GM12872 (cell line): Measurements from ENCODE around the gene MCC.

ENCODE experiments used
- CTCF ChIP-seq: IDR thresholded peaks from 3 replicates; pipeline ENCODE4 v1.5.1; 2011; ENCODE audit warnings: low read depth, mild to moderate bottlenecking, low read length, moderate library complexity; ENCODE audit not compliant: insufficient read depth

Gene MCC

DNA sequence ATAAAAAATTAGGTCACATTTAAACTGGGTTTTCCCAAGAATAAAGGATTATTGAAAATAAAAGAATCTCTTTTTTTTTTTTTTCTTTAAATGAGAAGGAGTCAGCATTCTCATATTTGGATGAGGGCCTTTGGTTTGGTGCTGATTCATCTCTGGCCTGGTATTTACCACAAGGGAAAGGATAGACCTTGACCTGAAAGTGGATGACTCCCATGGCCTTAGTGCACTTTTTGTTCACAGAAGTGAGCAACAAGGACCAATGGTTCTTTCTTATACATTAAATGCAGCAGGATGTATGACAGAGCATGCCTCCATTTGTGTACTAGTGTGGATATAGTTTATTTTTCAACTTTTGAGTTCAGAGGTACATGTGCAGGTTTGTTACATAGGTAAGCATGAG, 32.2 kb upstream of the MCC start:
- no peak for TF ChIP-seq CTCF

DNA sequence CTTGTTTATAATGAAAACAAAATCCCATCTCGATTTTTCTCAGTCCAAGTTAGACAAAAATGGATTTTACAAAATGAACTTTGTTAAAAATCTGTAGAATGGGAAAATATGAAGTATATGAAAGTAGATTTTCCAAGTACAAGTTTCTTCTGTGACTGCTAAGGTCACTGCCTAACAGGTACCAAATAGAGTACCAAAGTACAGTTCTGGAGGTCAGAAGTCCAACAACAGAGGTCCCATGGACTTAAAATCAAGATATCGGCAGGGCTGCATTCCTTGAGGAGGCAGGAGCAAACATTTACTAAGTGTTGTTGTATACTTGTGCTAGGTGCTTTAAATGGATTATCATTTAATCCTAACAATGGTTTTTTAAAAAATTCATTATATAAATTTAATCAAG, 31.2 kb upstream of the MCC start:
- no peak for TF ChIP-seq CTCF

DNA sequence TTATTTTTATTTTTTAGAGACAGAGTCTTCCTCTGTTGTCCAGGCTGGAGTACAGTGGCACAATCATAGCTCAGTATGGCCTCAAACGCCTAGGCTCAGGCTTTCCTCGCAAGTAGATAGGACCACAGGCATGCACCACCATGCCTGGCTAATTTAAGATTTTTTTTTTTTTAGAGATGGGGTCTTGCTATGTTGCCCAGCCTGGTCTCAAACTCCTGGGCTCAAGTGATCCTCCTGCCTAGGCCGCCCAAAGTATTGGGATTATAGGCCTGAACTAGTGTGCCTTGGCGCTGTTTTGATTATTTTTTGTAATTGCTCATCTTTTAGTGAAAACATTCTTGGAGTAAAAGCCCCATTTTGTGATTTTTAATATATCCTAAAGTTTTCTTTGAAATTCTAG, 30.6 kb upstream of the MCC start:
- TF ChIP-seq CTCF: no peak

- no peak for TF ChIP-seq CTCF
These were observed 26.0 kb upstream of the MCC start for GRCh38 chr5:113514289-113514635.

GRCh38 chr5:113513384-113514288, 25.4 kb upstream of the MCC start, which contains the start of gene YTHDC2:
TSS of gene YTHDC2 (plus strand) at chr5:113513694. CDS start at chr5:113513896, 202 bp downstream.
- peak; percentile 33; the same call in 2 of the 3 replicates for TF ChIP-seq CTCF

GRCh38 chr5:113512341-113512740, 24.1 kb upstream of the MCC start:
- no peak for TF ChIP-seq CTCF

DNA sequence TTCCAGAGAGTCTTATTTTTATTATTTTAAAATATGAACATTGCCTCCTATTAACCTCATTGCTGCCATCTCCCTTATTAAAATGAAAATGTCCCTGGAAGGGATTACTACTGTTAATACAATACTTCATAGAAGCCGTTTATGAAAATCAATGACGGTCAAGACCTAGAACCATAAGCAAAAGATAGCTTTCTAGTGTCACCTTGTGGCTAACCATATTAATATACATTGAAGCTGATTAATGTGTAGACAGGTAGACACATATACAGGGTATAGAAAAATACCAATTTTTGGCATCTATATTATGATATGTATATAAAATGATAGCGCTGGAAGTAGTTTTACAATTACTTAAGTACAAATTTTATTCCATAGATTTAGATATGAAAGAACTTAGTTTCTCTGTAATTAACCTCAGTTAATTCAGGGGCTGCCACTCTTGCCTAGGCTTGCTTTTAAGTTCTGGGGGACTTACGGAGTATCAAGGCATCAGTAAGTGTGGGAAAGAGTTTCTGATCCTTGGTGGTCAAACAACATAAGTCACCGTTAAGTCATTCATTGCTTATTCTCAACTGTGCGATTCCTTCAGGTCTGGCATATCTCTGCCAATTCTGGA, 22.7 kb upstream of the MCC start:
- no peak for TF ChIP-seq CTCF
